DND-41 (cell line): ENCODE measurements around the gene FCRL2.
A peak's percentile ranks its signal among the peaks of the same experiment; 100 is the strongest.

Experiments used
- ATAC-seq: fragments of 200-7000 bp; cut with Tn5 transposase; 3 replicates; pipeline ENCODE4 v1.9.1; 2021; ENCODE audit warnings: low read depth; ENCODE audit not compliant: insufficient read depth
- DNase-seq: peaks from one replicate; pipeline ENCODE4 v3.0.0-alpha.2; 2020
- H2AFZ ChIP-seq: 2 replicates; pipeline ENCODE4 v1.6.0; 2012; ENCODE audit warnings: low read depth, low read length
- H3K27ac ChIP-seq: 2 replicates; pipeline ENCODE4 v1.5.1; 2012; ENCODE audit warnings: low read length, inconsistent platforms
- H3K27me3 ChIP-seq: fragments of 200-600 bp; sonication (generic); 2 replicates; pipeline ENCODE4 v1.6.0; 2012; ENCODE audit warnings: low read length, mild to moderate bottlenecking, inconsistent platforms; ENCODE audit not compliant: insufficient read depth, poor library complexity
- H3K36me3 ChIP-seq: 2 replicates; pipeline ENCODE4 v1.5.1; 2012; ENCODE audit warnings: low read length, inconsistent platforms; ENCODE audit not compliant: insufficient read depth
- H3K4me1 ChIP-seq: 2 replicates; pipeline ENCODE4 v1.5.1; 2012; ENCODE audit warnings: mild to moderate bottlenecking, low read length; ENCODE audit not compliant: insufficient read depth
- H3K4me2 ChIP-seq: 2 replicates; pipeline ENCODE4 v1.6.0; 2012; ENCODE audit warnings: mild to moderate bottlenecking, moderate library complexity, low read length, inconsistent platforms; ENCODE audit not compliant: insufficient read depth
- H3K4me3 ChIP-seq, 2 experiments: fragments of 200-600 bp in 1 of 2; shearing (Covaris generic) in 1 of 2; 2 replicates each; pipeline ENCODE4 v1.5.1; 2012 to 2016; ENCODE audit warnings: inconsistent platforms in 2 of 2, low read length in 2 of 2, mild to moderate bottlenecking in 2 of 2, low read depth in 1 of 2, moderate library complexity in 1 of 2
- H3K79me2 ChIP-seq: 2 replicates; pipeline ENCODE4 v1.6.0; 2012; ENCODE audit warnings: low read length, inconsistent platforms; ENCODE audit not compliant: insufficient read depth
- H3K9ac ChIP-seq: 2 replicates; pipeline ENCODE4 v1.6.0; 2012; ENCODE audit warnings: low read depth, mild to moderate bottlenecking, inconsistent platforms, low read length, moderate library complexity
- H3K9me3 ChIP-seq: 2 replicates; pipeline ENCODE4 v1.5.1; 2012; ENCODE audit warnings: low read length, moderate library complexity, mild to moderate bottlenecking, inconsistent platforms; ENCODE audit not compliant: insufficient read depth, severe bottlenecking
- H4K20me1 ChIP-seq: 2 replicates; pipeline ENCODE4 v1.6.0; 2012; ENCODE audit warnings: low read length; ENCODE audit not compliant: insufficient read depth
- CTCF ChIP-seq: IDR thresholded peaks from 2 replicates; pipeline ENCODE4 v1.5.1; 2012; ENCODE audit warnings: borderline replicate concordance, low read length, moderate library complexity, mild to moderate bottlenecking; ENCODE audit not compliant: poor library complexity, severe bottlenecking; ENCODE audit errors: extremely low read depth
- EZH2 ChIP-seq: IDR thresholded peaks from 3 replicates; pipeline ENCODE4 v1.6.1; 2012; ENCODE audit warnings: borderline replicate concordance, low read depth, mild to moderate bottlenecking, moderate library complexity, low read length, inconsistent platforms; ENCODE audit not compliant: severe bottlenecking

FCRL2 gene

GRCh38 chr1:157770442-157771043, 6.4 kb downstream of the FCRL2 start:
- no peak overlapping the region for H3K4me2 ChIP-seq
- H3K27ac ChIP-seq: no peak overlapping the region
- DNase-seq (no peak), ATAC-seq (no peak)
- TF ChIP-seq EZH2: no peak
- peak; percentile 52 for TF ChIP-seq CTCF
- H4K20me1 ChIP-seq: no peaks in the 10 kb centered on the region
- H3K27me3 ChIP-seq: no peaks in the 10 kb centered on the region
- no peaks in the 10 kb centered on the region for H3K79me2 ChIP-seq
- H3K4me3 ChIP-seq: no peak overlapping the region
- H2AFZ ChIP-seq: no peak overlapping the region
- no peaks in the 10 kb centered on the region for H3K9me3 ChIP-seq
- H3K36me3 ChIP-seq: no peaks in the 10 kb centered on the region
- H3K4me1 ChIP-seq: no peaks in the 10 kb centered on the region
- H3K9ac ChIP-seq: no peak overlapping the region

GRCh38 chr1:157766792-157767191, 10.1 kb downstream of the FCRL2 start:
- DNase-seq (no peak), ATAC-seq (no peak)
- no peak overlapping the region for H3K9ac ChIP-seq
- no peaks in the 10 kb centered on the region for H3K27me3 ChIP-seq
- H4K20me1 ChIP-seq: no peaks in the 10 kb centered on the region
- H3K4me1 ChIP-seq: no peaks in the 10 kb centered on the region
- no peaks in the 10 kb centered on the region for H3K79me2 ChIP-seq
- no peak overlapping the region for H3K4me3 ChIP-seq
- H3K36me3 ChIP-seq: no peaks in the 10 kb centered on the region
- no peak overlapping the region for H3K4me2 ChIP-seq
- no peak overlapping the region for H3K27ac ChIP-seq
- H2AFZ ChIP-seq: no peak overlapping the region
- TF ChIP-seq EZH2 (no peak), CTCF (no peak)
- H3K9me3 ChIP-seq: no peaks in the 10 kb centered on the region

- TF ChIP-seq EZH2 (no peak), CTCF (no peak)
- Histone ChIP-seq H3K4me2 (no peak overlapping the region), H3K9ac (no peak overlapping the region), H3K4me1 (no peaks in the 10 kb centered on the region), H2AFZ (no peak overlapping the region), H3K79me2 (no peaks in the 10 kb centered on the region), H3K27ac (no peak overlapping the region), H3K27me3 (no peaks in the 10 kb centered on the region), H4K20me1 (no peaks in the 10 kb centered on the region), H3K36me3 (no peaks in the 10 kb centered on the region), H3K4me3 (no peak overlapping the region), H3K9me3 (no peaks in the 10 kb centered on the region)
- no peak for DNase-seq
- no peak for ATAC-seq
These were observed 18.9 kb downstream of the FCRL2 start for GRCh38 chr1:157758018-157758417.
